GM12872 (cell line): Measurements from ENCODE around the gene C22orf31.

Source experiments
- TF ChIP-seq, protein P1 (sequence below): IDR thresholded peaks from 3 replicates; pipeline ENCODE4 v1.5.1; 2011; ENCODE audit warnings: low read depth, mild to moderate bottlenecking, low read length, moderate library complexity; ENCODE audit not compliant: insufficient read depth

The C22orf31 gene

DNA sequence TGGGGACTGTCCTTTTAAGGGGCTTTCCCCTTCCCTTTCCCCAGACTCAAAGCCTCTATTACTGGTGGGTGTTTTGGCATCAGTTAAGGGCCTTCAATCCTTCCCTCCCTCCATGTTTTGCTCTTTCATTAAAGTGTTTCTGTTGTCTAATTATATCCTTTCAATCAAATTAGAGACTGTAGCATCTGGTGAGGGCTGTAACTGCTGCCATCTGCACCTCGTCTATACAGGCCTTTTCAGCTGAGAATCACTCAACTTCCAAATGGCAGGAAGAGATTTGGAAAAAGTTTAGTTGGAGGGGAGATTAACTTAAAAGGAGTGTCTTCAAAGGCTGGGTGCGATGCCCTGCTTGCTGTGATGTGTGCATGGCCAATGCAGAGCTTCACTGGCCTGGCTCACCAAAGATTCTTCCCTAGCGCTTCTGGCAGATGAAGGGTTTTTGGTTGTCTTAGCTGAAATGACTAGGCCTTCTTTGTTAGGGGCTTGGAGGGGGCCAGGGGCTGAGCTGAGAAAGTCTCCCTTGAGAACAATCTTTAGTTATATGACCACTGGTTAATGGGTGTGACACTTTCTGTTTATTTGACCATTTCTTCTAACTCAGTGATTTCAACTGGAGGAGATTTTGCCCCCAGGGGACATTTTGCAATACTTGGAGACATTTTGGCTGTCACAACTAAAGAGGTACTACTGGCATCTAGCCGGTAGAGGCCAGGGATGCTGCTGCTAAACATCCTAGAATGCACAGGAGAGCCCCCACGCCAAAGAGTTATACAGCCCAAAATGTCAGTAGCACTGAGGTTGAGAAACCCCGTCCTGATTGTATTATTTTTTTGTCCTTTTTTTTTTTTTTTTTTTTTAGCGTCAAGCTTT is 18.7 kb upstream of the C22orf31 start:
- TF ChIP-seq, protein P1, sequence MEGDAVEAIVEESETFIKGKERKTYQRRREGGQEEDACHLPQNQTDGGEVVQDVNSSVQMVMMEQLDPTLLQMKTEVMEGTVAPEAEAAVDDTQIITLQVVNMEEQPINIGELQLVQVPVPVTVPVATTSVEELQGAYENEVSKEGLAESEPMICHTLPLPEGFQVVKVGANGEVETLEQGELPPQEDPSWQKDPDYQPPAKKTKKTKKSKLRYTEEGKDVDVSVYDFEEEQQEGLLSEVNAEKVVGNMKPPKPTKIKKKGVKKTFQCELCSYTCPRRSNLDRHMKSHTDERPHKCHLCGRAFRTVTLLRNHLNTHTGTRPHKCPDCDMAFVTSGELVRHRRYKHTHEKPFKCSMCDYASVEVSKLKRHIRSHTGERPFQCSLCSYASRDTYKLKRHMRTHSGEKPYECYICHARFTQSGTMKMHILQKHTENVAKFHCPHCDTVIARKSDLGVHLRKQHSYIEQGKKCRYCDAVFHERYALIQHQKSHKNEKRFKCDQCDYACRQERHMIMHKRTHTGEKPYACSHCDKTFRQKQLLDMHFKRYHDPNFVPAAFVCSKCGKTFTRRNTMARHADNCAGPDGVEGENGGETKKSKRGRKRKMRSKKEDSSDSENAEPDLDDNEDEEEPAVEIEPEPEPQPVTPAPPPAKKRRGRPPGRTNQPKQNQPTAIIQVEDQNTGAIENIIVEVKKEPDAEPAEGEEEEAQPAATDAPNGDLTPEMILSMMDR: no peak

DNA sequence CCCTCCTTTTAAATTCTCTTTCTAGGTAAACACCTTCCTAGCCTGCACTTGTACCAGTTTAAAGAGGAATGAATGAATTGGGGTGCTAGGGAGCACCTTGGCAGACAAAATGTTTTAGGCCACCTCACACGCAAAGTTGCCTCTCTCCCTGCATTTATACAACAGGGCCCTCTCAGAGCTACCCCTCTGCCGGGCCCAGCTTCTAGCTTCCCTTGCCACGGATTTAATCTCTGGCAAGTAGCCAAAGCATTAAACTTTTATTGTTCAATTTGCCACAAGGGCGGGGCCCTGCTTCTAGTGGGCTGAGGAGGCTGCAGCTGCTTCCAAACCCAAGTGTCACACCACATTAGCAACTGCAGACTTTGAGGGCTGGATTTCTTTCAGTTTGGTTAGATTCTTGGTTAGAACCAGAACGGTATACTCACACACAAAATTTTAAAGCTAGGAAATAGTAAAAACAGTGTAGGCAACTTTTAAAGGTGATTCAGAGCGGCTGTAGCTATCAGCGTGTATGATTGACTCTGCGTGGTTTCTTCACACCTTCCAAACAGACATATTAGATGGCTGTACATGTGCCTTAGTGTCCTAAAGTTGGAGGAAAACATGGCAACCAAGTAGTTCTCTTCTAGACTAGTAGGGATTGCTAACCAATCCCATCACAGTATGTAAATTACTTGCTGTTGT is 17.7 kb upstream of the C22orf31 start:
- TF ChIP-seq, protein P1: no peak

DNA sequence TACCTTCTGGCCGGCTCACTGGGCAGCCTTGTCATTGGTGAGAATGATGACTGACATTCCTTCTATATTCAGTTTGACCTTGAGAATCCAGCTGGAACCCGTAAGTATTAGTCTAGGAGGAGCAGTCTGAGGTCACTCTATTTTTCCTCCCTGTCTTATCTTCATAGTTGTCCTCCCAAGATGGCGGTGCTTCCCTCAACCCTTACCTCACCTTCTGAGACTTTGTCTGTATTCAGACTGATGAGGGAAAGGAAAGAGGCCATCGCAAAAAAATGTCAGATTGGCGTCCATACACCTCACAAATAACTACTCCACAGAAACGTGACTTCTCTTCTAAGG is 17.2 kb upstream of the C22orf31 start:
- TF ChIP-seq, protein P1: no peak

DNA sequence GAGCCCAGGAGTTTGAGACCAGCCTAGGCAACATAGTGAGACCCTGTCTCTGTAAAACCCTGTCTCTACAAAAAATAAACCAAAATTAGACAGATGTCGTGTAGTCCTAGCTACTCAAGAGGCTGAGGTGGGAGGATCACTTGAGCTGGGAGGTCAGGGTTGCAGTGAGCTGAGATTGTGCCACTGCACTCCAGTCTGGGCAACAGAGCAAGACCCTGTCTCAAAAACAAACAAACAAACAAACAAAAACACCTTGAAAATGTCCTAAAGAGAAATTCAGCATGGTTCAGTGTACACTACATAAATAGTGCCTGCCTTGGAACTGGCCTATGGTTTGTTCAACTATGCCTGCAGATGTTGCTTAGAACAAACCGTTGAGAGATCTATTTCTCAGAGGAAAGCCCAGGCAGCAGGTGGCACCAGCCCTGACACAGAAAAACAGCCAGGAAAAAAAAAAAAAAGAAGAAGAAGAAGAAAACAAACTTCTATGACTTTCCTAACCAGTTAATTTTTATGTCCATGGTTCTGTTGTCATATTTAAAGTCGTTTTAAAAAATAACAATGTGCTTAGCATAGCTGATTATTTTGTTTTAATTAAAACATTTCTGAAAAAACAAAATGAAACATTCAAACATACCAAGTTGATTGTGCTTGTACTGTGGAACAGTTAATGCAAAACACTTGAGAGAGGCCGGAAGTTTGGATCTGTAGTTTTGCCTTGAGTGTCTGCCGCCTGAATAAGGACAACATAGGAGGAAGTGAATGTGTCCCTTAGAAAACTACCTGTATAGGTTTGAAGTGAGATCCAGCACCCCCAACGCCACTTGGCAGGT is 16.6 kb upstream of the C22orf31 start:
- TF ChIP-seq, protein P1: no peak

DNA sequence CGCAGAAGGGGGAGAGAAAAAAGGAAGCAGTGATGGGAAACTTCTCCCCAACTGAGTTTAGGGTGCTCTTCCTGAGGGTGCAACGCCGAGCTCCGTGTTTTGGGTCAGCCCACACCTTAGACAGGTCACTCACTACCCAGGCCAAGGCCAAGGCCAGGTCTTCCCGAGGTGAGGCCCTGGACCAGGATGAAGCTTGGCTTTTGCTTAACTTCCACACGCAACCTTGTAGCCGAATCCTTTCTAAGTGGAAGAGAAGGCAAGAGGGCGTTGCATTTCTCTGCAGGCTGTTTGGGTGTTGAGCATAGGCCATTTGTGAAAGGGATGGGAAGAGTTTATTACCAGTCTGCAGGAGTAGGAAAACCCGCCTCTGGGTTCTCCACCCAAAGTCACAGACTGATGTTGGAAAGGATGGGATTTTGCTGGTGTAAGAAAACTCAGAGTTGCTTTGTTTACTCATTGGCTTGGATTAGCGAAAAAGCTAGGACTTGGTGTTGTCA is 12.7 kb upstream of the C22orf31 start:
- TF ChIP-seq, protein P1: no peak

DNA sequence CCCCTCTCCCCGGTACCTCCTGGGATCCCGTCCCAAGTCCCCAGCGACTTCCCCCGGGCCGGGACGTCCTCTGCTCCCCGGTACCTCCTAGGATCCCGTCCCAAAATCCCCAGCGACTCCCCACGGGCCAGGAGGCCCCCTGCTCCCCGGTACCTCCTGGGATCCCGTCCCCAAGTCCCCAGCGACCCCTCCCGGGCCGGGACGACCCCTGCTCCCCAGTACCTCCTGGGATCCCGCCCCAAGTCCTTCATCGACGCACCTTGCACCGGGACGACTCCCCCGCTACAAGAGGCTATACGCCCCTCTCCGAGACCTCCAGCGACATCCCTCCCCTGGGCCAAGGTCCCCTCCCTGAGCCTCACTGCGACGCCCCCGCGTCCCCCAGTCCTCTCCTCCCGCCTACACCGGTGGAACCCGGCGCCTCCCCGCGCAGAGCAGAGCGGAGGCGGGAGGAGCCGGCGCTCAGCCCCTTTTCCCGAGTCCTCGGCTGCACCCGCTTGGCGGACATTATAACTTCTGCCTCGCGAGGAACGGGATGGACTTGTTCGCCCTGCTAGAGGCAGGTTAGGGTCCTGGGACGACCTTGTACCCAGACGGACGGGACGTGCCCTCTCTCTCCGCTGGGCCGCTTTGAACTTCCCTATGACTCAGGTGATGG is 12.1 kb upstream of the C22orf31 start:
- TF ChIP-seq, protein P1: no peak
